T-cell (primary cell): ENCODE results near the gene CDH4. TPM values are rescaled to one million over a fixed set of nuclear protein-coding genes. Genes with fewer than 3 reads are reported as not detected.

Source experiments
- ATAC-seq, 4 experiments: fragments of 200-7000 bp in 3 of 4; fragments of 150-1000 bp in 1 of 4; cut with Tn5 transposase; replicated peaks in 1 of 4; 1 replicate in 3 of 4; 2 replicates in 1 of 4; pipeline ENCODE4 v1.10.0; 2021; ENCODE audit warnings: moderate library complexity in 3 of 4, mild to moderate bottlenecking in 2 of 4, moderate number of reproducible peaks in 1 of 4
- CTCF ChIA-PET, 2 donors: fragments of 300-600 bp; sonication (Branson Sonifier 250); formaldehyde crosslinking; loops; one replicate each; lab custom pipeline; 2022; ENCODE audit warnings: antibody characterized with exemption in 2 of 2; lab: Charles Lee
- POLR2A ChIA-PET, 2 donors: fragments of 300-600 bp; sonication (Branson Sonifier 250); formaldehyde crosslinking; loops; one replicate each; lab custom pipeline; 2022; ENCODE audit warnings: antibody characterized with exemption in 2 of 2; lab: Charles Lee
- DNase-seq, 35 experiments: peaks; one replicate each; pipeline versions ENCODE4 v3.0.0 to v3.0.0-alpha.2; 2013 to 2023
- H3K27ac ChIP-seq: one replicate; pipeline ENCODE4 v1.5.1; 2013; ENCODE audit warnings: low read length
- H3K27me3 ChIP-seq, 2 experiments: replicated peaks in 1 of 2; 1 replicate in 1 of 2; 2 replicates in 1 of 2; pipeline versions ENCODE4 v1.6.1 to v1.7.0; 2013; ENCODE audit warnings: low read length in 1 of 2, mixed read lengths in 1 of 2; ENCODE audit not compliant: control insufficient read depth in 2 of 2, insufficient read depth in 2 of 2; ENCODE audit errors: extremely low read depth in 1 of 2
- H3K36me3 ChIP-seq, 2 donors: 1 replicate in 1 of 2; 2 replicates in 1 of 2; pipeline versions ENCODE4 v1.6.1 to v1.7.0; 2013; ENCODE audit warnings: low read length in 1 of 2; ENCODE audit not compliant: control insufficient read depth in 2 of 2, insufficient read depth in 1 of 2; ENCODE audit errors: extremely low read depth in 1 of 2
- H3K4me1 ChIP-seq, 2 experiments: 1 replicate in 1 of 2; 2 replicates in 1 of 2; pipeline versions ENCODE4 v1.6.1 to v1.7.0; 2013; ENCODE audit warnings: low read length in 2 of 2, mixed read lengths in 1 of 2; ENCODE audit not compliant: insufficient read depth in 2 of 2, control insufficient read depth in 1 of 2; ENCODE audit errors: extremely low read depth in 1 of 2
- H3K4me3 ChIP-seq, 2 donors: 1 replicate in 1 of 2; 2 replicates in 1 of 2; pipeline versions ENCODE4 v1.5.1 to v1.7.0; 2013; ENCODE audit warnings: mild to moderate bottlenecking in 2 of 2, low read length in 1 of 2, moderate library complexity in 1 of 2; ENCODE audit not compliant: control insufficient read depth in 1 of 2; ENCODE audit errors: extremely low read depth in 1 of 2
- H3K9me3 ChIP-seq: 2 replicates; pipeline ENCODE4 v1.7.0; 2013
- H3K27ac Mint-ChIP-seq, 2 donors: one replicate each; pipeline ENCODE4 v1.8.0; 2020 to 2021; ENCODE audit warnings: mild to moderate bottlenecking in 2 of 2, mixed read lengths in 2 of 2
- H3K27me3 Mint-ChIP-seq, 2 donors: one replicate each; pipeline ENCODE4 v1.8.0; 2021 to 2022; ENCODE audit warnings: mixed read lengths in 2 of 2
- H3K36me3 Mint-ChIP-seq: one replicate; pipeline ENCODE4 v1.8.0; 2021; ENCODE audit warnings: mixed read lengths
- H3K4me1 Mint-ChIP-seq, 3 donors: one replicate each; pipeline ENCODE4 v1.8.0; 2020 to 2022; ENCODE audit warnings: mixed read lengths in 3 of 3, mild to moderate bottlenecking in 1 of 3
- H3K4me3 Mint-ChIP-seq, 3 donors: one replicate each; pipeline ENCODE4 v1.8.0; 2020 to 2022; ENCODE audit warnings: mild to moderate bottlenecking in 3 of 3, mixed read lengths in 3 of 3, moderate library complexity in 3 of 3
- H3K9me3 Mint-ChIP-seq, 3 donors: one replicate each; pipeline ENCODE4 v1.8.0; 2020 to 2022; ENCODE audit warnings: mixed read lengths in 3 of 3
- WGBS: methylation state at CpG from one replicate; pipeline ENCODE4 v1.1.5; 2013; ENCODE audit warnings: missing lambda C conversion rate; ENCODE audit not compliant: insufficient coverage; 5-methylcytosine and 5-hydroxymethylcytosine counted together
- total RNA-seq, 35 experiments: library from RNA in 6 of 35; stranded (reverse) in 6 of 35; fragments of 120-200 nt in 1 of 35; gene quantifications; one replicate each; pipeline versions ENCODE4 v1.2.1 to v1.2.4 and lab custom pipeline; 2013 to 2026

CDH4 gene
- total RNA-seq, 5 donors from 2014 or later (not counting 1 experiment from before 2014, with no cell fraction given) = 0.06 to 0.64 (median 0.14) TPM

DNA sequence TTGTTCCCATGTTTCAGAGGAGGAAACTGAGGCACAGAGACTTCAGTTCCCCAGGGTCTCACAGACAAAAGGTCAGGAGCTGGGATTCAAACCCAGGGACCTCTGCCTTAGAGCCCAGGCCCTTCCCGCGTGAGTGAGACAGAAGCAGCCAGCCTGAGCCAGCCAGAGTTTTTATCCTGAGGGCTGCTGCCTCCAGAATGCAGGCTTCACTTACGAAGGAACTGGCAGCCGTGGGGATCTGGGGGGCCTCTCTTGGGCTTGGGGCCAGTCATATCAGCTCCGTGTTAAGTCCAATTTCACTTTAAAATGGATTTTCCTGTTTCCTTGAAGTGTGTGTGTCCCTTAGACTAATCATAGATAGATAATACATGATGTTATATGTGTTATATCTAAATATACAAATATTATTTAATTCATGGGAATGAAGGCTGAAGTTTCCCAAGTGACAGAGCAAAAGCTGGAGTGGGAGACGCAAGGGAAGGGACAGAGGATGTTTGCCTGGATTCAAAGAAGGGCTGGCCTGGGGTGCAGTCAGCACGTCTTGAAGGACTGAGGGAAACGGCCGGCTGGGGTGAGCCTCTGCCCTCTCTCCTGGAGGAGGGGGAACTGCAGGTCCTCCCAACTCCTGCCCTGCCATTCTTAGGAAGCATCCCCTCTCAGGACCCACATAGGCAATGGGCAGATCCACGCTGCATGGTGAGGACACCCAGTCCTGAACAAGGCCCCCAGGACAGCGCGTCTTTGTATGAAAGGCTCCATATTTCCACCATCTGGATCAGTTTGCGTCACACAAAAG, 320.1 kb downstream of the CDH4 start:
- POLR2A ChIA-PET = no interaction called here
- H3K27me3 Mint-ChIP-seq = peaks cover 0 to 4% of the 10 kb centered on the region in 2 donors
- no peaks in the 10 kb centered on the region for H3K36me3 Mint-ChIP-seq
- no peak for ATAC-seq
- Histone ChIP-seq H3K27ac (no peak overlapping the region), H3K36me3 (no peaks in the 10 kb centered on the region), H3K4me1 (no peaks in the 10 kb centered on the region), H3K27me3 (peaks cover 0 to 13% of the 10 kb centered on the region in 2 experiments), H3K9me3 (no peaks in the 10 kb centered on the region), H3K4me3 (no peak overlapping the region)
- H3K9me3 Mint-ChIP-seq = no peaks in the 10 kb centered on the region
- CTCF ChIA-PET = no interaction called here
- no peaks in the 10 kb centered on the region for H3K4me1 Mint-ChIP-seq
- DNase-seq = no peak
- 83% methylated on average over 6 of the region's 13 CpGs for WGBS
- H3K4me3 Mint-ChIP-seq = no peak overlapping the region
- no peak overlapping the region for H3K27ac Mint-ChIP-seq

GRCh38 chr20:61572789-61573188, 320.7 kb downstream of the CDH4 start:
- Histone ChIP-seq H3K36me3 (no peaks in the 10 kb centered on the region), H3K4me1 (no peaks in the 10 kb centered on the region), H3K4me3 (no peak overlapping the region), H3K27me3 (peaks cover 0 to 13% of the 10 kb centered on the region in 2 experiments), H3K9me3 (no peaks in the 10 kb centered on the region), H3K27ac (no peak overlapping the region)
- H3K4me1 Mint-ChIP-seq = no peaks in the 10 kb centered on the region
- DNase-seq (no peak), ATAC-seq (no peak)
- peaks cover 0 to 4% of the 10 kb centered on the region in 2 donors for H3K27me3 Mint-ChIP-seq
- H3K4me3 Mint-ChIP-seq = no peak overlapping the region
- ChIA-PET CTCF (no interaction called here), POLR2A (no interaction called here)
- 78% methylated on average over 6 of the region's 7 CpGs for WGBS
- no peaks in the 10 kb centered on the region for H3K36me3 Mint-ChIP-seq
- H3K27ac Mint-ChIP-seq = no peak overlapping the region
- H3K9me3 Mint-ChIP-seq = no peaks in the 10 kb centered on the region

DNA sequence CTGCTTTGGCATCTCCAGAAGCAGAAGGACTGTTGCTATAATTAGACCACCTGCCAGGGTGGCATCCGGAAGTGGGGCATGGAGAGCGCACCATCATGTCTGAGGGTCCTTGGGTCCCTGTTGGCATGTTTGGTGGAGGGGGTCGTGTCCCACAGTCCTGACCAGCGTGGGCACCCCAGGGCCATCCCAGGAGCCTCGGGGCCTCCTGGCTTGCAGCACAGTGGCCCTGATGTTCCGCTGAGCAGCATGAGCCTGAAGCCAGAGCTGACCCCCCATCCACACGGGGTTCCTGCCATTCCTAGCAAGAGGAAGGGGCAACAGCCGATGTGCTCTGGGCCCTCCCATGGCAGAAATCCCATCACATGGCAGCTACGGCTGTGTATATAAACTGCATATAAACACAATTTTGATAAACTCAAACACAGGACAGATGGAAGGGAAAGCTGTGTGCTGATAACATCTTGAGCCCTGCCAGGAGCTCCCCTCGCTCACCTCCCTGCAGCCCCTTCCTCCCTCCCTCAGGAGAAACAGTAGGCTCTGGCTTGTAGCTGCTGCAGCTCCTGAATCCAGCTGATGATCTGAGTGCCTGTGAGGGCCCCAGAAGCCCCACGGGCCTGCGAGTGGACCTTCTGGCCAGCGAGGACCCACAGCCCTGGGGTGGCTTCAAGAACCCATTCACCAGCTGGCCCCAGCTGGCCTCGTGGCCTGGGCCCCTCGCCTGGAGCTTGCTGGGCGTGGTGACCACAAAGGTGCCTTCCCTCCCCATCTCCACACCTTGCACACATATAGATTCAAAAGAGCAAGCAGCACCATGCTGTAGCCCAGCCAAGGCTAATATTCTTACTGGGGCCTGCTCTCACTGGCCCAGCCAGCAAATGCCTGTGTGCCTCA, 321.6 kb downstream of the CDH4 start:
- peaks cover 0 to 4% of the 10 kb centered on the region in 2 donors for H3K27me3 Mint-ChIP-seq
- no peak overlapping the region for H3K27ac ChIP-seq
- no peaks in the 10 kb centered on the region for H3K9me3 Mint-ChIP-seq
- no peaks in the 10 kb centered on the region for H3K9me3 ChIP-seq
- no peaks in the 10 kb centered on the region for H3K36me3 ChIP-seq
- ChIA-PET POLR2A (no interaction called here), CTCF (no interaction called here)
- no peak overlapping the region for H3K27ac Mint-ChIP-seq
- no peaks in the 10 kb centered on the region for H3K4me1 Mint-ChIP-seq
- no peak for DNase-seq
- no peak overlapping the region for H3K4me3 ChIP-seq
- H3K4me3 Mint-ChIP-seq = no peak overlapping the region
- H3K36me3 Mint-ChIP-seq = no peaks in the 10 kb centered on the region
- peaks cover 0 to 13% of the 10 kb centered on the region in 2 experiments for H3K27me3 ChIP-seq
- WGBS = 66% methylated on average over 12 of the region's 16 CpGs
- ATAC-seq = no peak
- H3K4me1 ChIP-seq = no peaks in the 10 kb centered on the region

GRCh38 chr20:61575151-61575937, 323.3 kb downstream of the CDH4 start:
- POLR2A ChIA-PET = no interaction called here
- Histone ChIP-seq H3K27me3 (peaks cover 0 to 13% of the 10 kb centered on the region in 2 experiments), H3K4me3 (no peak overlapping the region), H3K36me3 (no peaks in the 10 kb centered on the region), H3K9me3 (no peaks in the 10 kb centered on the region), H3K27ac (no peak overlapping the region), H3K4me1 (no peaks in the 10 kb centered on the region)
- Mint-ChIP-seq H3K4me1 (no peaks in the 10 kb centered on the region), H3K4me3 (no peak overlapping the region), H3K27me3 (no peaks in the 10 kb centered on the region), H3K36me3 (no peaks in the 10 kb centered on the region), H3K9me3 (no peaks in the 10 kb centered on the region), H3K27ac (no peak overlapping the region)
- 94% methylated on average over 2 of the region's 6 CpGs for WGBS
- CTCF ChIA-PET = no interaction called here
- no peak for ATAC-seq
- DNase-seq = no peak

- 69% methylated on average over 2 of the region's 5 CpGs for WGBS
- CTCF ChIA-PET = no interaction called here
- POLR2A ChIA-PET = no interaction called here
Measured at GRCh38 chr20:61576372-61576771, 324.3 kb downstream of the CDH4 start.

DNA sequence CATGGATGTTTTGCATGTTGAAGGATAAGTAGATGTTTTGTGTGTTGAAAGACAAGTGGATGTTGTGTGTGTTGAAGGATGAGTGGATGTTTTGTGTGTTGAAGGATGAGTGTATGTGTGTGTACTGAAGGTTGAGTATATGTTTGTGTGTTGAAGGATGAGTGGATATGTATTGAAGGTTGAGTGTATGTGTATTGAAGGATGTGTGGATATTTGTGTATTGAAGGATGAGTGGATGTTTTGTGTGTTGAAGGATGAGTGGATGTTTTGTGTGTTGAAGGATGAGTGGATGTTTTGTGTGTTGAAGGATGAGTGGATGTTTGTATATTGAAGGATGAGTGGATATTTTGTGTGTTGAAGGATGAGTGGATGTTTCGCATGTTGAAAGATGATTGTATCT, 325.0 kb downstream of the CDH4 start:
- Mint-ChIP-seq H3K27ac (no peak overlapping the region), H3K4me1 (no peaks in the 10 kb centered on the region), H3K4me3 (no peak overlapping the region), H3K9me3 (no peaks in the 10 kb centered on the region), H3K36me3 (no peaks in the 10 kb centered on the region), H3K27me3 (peaks cover under 1 to 1% of the 10 kb centered on the region in 2 donors)
- H3K4me3 ChIP-seq = no peak overlapping the region
- H3K4me1 ChIP-seq = no peaks in the 10 kb centered on the region
- DNase-seq (no peak), ATAC-seq (no peak)
- no peak overlapping the region for H3K27ac ChIP-seq
- POLR2A ChIA-PET = no interaction called here
- peaks cover 0 to 14% of the 10 kb centered on the region in 2 experiments for H3K27me3 ChIP-seq
- H3K36me3 ChIP-seq = no peaks in the 10 kb centered on the region
- no peaks in the 10 kb centered on the region for H3K9me3 ChIP-seq
- CTCF ChIA-PET = no interaction called here
- no CpG with 5 or more reads among the region's 1 CpG for WGBS

More at GRCh38 chr20:61576372-61576771, 324.3 kb downstream of the CDH4 start:
- Histone ChIP-seq H3K27me3 (peaks cover 0 to 9% of the 10 kb centered on the region in 2 experiments), H3K36me3 (no peaks in the 10 kb centered on the region), H3K9me3 (no peaks in the 10 kb centered on the region), H3K27ac (no peak overlapping the region), H3K4me3 (no peak overlapping the region), H3K4me1 (no peaks in the 10 kb centered on the region)
- H3K9me3 Mint-ChIP-seq = no peaks in the 10 kb centered on the region
- H3K27ac Mint-ChIP-seq = no peak overlapping the region
- no peaks in the 10 kb centered on the region for H3K27me3 Mint-ChIP-seq
- H3K36me3 Mint-ChIP-seq = no peaks in the 10 kb centered on the region
- DNase-seq = no peak
- H3K4me1 Mint-ChIP-seq = no peaks in the 10 kb centered on the region
- ATAC-seq = no peak
- H3K4me3 Mint-ChIP-seq = no peak overlapping the region
